ENCODE results near the gene NIPSNAP2. TPM values are rescaled to one million over a fixed set of nuclear protein-coding genes. Genes with fewer than 3 reads are reported as not detected.
"Not testable (repeated sequence)": the region's sequence is repeated elsewhere in the genome, so short reads cannot be mapped to it uniquely, and the experiment has no call there.

The NIPSNAP2 gene
- total RNA-seq, 1 experiment from 2014 or later: 62.4 TPM

DNA sequence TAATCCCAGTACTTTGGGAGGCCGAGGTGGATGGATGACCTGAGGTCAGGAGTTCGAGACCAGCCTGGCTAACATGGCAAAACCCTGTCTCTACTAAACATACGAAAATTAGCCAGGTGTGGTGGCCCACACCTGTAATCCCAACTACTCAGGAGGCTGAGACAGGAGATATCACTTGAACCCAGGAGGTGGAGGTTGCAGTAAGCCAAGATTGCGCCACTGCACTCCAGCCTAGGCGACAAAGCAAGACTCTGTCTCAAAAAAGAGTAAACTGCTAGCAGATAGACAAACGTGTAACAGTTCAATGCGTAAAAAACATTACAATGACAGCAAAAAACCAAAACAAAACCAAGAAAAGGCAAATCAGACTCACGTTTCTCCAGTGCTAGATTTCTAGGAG, 67.2 kb downstream of the NIPSNAP2 start:
- DNase-seq (ENCODE audit: low read depth, low spot score); POLR2A ChIA-PET: not testable (repeated sequence)

DNA sequence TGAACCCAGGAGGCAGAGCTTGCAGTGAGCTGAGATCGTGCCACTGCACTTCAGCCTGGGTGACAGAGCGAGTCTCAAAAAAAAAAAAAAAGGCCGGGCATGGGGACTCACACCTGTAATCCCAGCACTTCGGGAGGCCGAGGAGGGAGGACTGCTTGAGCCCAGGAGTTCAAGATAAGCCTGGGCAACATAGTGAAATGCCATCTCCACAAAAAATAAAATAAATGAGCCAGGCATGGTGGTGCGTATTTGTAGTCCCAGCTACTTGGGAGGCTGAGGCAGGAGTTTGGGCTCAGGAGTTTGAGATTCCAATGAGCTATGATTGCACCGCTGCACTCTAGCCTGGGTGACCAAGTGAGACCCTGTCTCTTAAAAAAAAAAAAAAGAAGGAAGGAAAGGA, 68.2 kb downstream of the NIPSNAP2 start:
- RAD21 ChIA-PET (ENCODE audit: low non-redundant PET in 1 of 2, low total read pairs in 2 of 2, uncharacterized antibody in 2 of 2, unreplicated experiment in 2 of 2); CTCF ChIA-PET; H3K79me2 ChIP-seq (ENCODE audit: insufficient read depth, low read length); H3K9me3 ChIP-seq (ENCODE audit: control insufficient read depth in 1 of 2, insufficient read depth in 1 of 2, low read depth in 1 of 2, low read length in 2 of 2); H3K4me2 ChIP-seq (ENCODE audit: low read length); H3K9me2 ChIP-seq (ENCODE audit: insufficient read depth); BruUV-seq (replicated peaks); H4K20me1 ChIP-seq (ENCODE audit: insufficient read depth); H3K27me3 ChIP-seq (ENCODE audit: insufficient read depth, low read length); H3K27ac ChIP-seq (ENCODE audit: low read depth, low read length); H3K9ac ChIP-seq (ENCODE audit: low read length); H2AFZ ChIP-seq (ENCODE audit: low read depth, low read length, poor library complexity, severe bottlenecking); DNase-seq (ENCODE audit: low read depth, low spot score); ATAC-seq; POLR2A ChIA-PET; H3K4me3 ChIP-seq (replicated peaks in 1 of 2; ENCODE audit: low read depth in 1 of 2, low read length in 2 of 2); H3K36me3 ChIP-seq (ENCODE audit: control insufficient read depth in 1 of 2, insufficient read depth in 2 of 2, low read length in 2 of 2): not testable (repeated sequence)
- intact Hi-C loops (cut with micrococcal nuclease): loop anchor here (5.0 kb wide), 1 partner anchor 40 kb away; no protein-coding TSS in a partner anchor
- peaks cover 8 to 18% of the 10 kb centered on the region in 2 experiments; a peak in 2 of 4 replicates for H3K4me1 ChIP-seq (ENCODE audit: control insufficient read depth in 1 of 2, insufficient read depth in 2 of 2, low read length in 2 of 2)

More for the DNA sequence above, 67.2 kb downstream of the NIPSNAP2 start:
- H3K9me3 ChIP-seq (ENCODE audit: control insufficient read depth in 1 of 2, insufficient read depth in 1 of 2, low read depth in 1 of 2, low read length in 2 of 2); ATAC-seq; CTCF ChIA-PET; H3K27ac ChIP-seq (ENCODE audit: low read depth, low read length); H3K4me3 ChIP-seq (replicated peaks in 1 of 2; ENCODE audit: low read depth in 1 of 2, low read length in 2 of 2); H4K20me1 ChIP-seq (ENCODE audit: insufficient read depth); BruUV-seq (replicated peaks); H3K79me2 ChIP-seq (ENCODE audit: insufficient read depth, low read length); H2AFZ ChIP-seq (ENCODE audit: low read depth, low read length, poor library complexity, severe bottlenecking); H3K4me2 ChIP-seq (ENCODE audit: low read length); H3K9me2 ChIP-seq (ENCODE audit: insufficient read depth); H3K36me3 ChIP-seq (ENCODE audit: control insufficient read depth in 1 of 2, insufficient read depth in 2 of 2, low read length in 2 of 2); RAD21 ChIA-PET (ENCODE audit: low non-redundant PET in 1 of 2, low total read pairs in 2 of 2, uncharacterized antibody in 2 of 2, unreplicated experiment in 2 of 2); H3K9ac ChIP-seq (ENCODE audit: low read length); H3K27me3 ChIP-seq (ENCODE audit: insufficient read depth, low read length): not testable (repeated sequence)
- H3K4me1 ChIP-seq (ENCODE audit: control insufficient read depth in 1 of 2, insufficient read depth in 2 of 2, low read length in 2 of 2): peaks cover 8 to 18% of the 10 kb centered on the region in 2 experiments; a peak in 2 of 4 replicates
- intact Hi-C loops (cut with micrococcal nuclease): loop anchor here (5.0 kb wide), 1 partner anchor 41 kb away; no protein-coding TSS in a partner anchor

Measured in HCT116 (cell line).